Mesenchymal stem cell (in vitro differentiated cells and primary cell): ENCODE measurements around the gene PRKAG1.

Experiments used
- DNase-seq: peaks from one replicate; pipeline ENCODE4 v3.0.0-alpha.2; 2013
- H2AFZ ChIP-seq: one replicate; pipeline ENCODE4 v1.6.1; 2013; ENCODE audit warnings: low read depth, mild to moderate bottlenecking, control low read depth, inconsistent platforms, low read length, moderate library complexity
- H2AK5ac ChIP-seq: 2 replicates; pipeline ENCODE4 v1.6.1; 2013; ENCODE audit warnings: low read length, moderate library complexity, mild to moderate bottlenecking, inconsistent platforms; ENCODE audit not compliant: severe bottlenecking
- H2BK120ac ChIP-seq: one replicate; pipeline ENCODE4 v1.6.1; 2013; ENCODE audit warnings: low read depth, mild to moderate bottlenecking, inconsistent platforms, low read length, moderate library complexity
- H2BK12ac ChIP-seq, 2 experiments: one replicate each; pipeline ENCODE4 v1.6.1; 2013; ENCODE audit warnings: inconsistent platforms in 2 of 2, low read length in 2 of 2, mild to moderate bottlenecking in 2 of 2, moderate library complexity in 2 of 2, control low read depth in 1 of 2
- H2BK15ac ChIP-seq: one replicate; pipeline ENCODE4 v1.6.1; 2013; ENCODE audit warnings: mild to moderate bottlenecking, low read depth, inconsistent platforms; ENCODE audit not compliant: poor library complexity, severe bottlenecking
- H2BK5ac ChIP-seq: 2 replicates; pipeline ENCODE4 v1.6.1; 2013; ENCODE audit warnings: low read depth, mild to moderate bottlenecking, low read length, control low read depth, inconsistent platforms; ENCODE audit not compliant: poor library complexity, severe bottlenecking
- H3K14ac ChIP-seq, 2 experiments: one replicate each; pipeline ENCODE4 v1.6.1; 2013; ENCODE audit warnings: inconsistent platforms in 2 of 2, low read length in 2 of 2, control low read depth in 1 of 2, mild to moderate bottlenecking in 1 of 2, moderate library complexity in 1 of 2
- H3K18ac ChIP-seq, 2 experiments: one replicate each; pipeline ENCODE4 v1.6.1; 2013; ENCODE audit warnings: inconsistent platforms in 2 of 2, low read length in 2 of 2, control low read depth in 1 of 2, low read depth in 1 of 2, mild to moderate bottlenecking in 1 of 2
- H3K23ac ChIP-seq, 2 experiments: one replicate each; pipeline ENCODE4 v1.6.1; 2013; ENCODE audit warnings: inconsistent platforms in 2 of 2, low read length in 2 of 2, mild to moderate bottlenecking in 2 of 2, moderate library complexity in 2 of 2, control low read depth in 1 of 2
- H3K27ac ChIP-seq: 2 replicates; pipeline ENCODE4 v1.5.1; 2013; ENCODE audit warnings: mild to moderate bottlenecking, moderate library complexity, low read length, control low read depth, inconsistent platforms; ENCODE audit not compliant: poor library complexity, severe bottlenecking
- H3K27me3 ChIP-seq, 2 experiments: 2 replicates each; pipeline versions ENCODE4 v1.6.1 to v1.7.0; 2013; ENCODE audit warnings: low read length in 2 of 2, mild to moderate bottlenecking in 2 of 2, moderate library complexity in 2 of 2, control low read depth in 1 of 2, inconsistent platforms in 1 of 2; ENCODE audit not compliant: control insufficient read depth in 1 of 2, insufficient read depth in 1 of 2
- H3K36me3 ChIP-seq, 2 experiments: 2 replicates each; pipeline versions ENCODE4 v1.6.1 to v1.7.0; 2013; ENCODE audit warnings: low read length in 2 of 2, control low read depth in 1 of 2, inconsistent platforms in 1 of 2, low read depth in 1 of 2, mild to moderate bottlenecking in 1 of 2; ENCODE audit not compliant: insufficient read depth in 2 of 2, control insufficient read depth in 1 of 2
- H3K4ac ChIP-seq, 2 experiments: one replicate each; pipeline ENCODE4 v1.6.1; 2013; ENCODE audit warnings: inconsistent platforms in 2 of 2, low read length in 2 of 2, mild to moderate bottlenecking in 2 of 2, moderate library complexity in 2 of 2, control low read depth in 1 of 2, low read depth in 1 of 2
- H3K4me1 ChIP-seq: 2 replicates; pipeline ENCODE4 v1.6.1; 2013; ENCODE audit warnings: low read depth, low read length, control low read depth; ENCODE audit not compliant: control insufficient read depth, insufficient read depth
- H3K4me2 ChIP-seq: 2 replicates; pipeline ENCODE4 v1.6.1; 2013; ENCODE audit warnings: low read length, mild to moderate bottlenecking, inconsistent platforms; ENCODE audit not compliant: poor library complexity, severe bottlenecking
- H3K4me3 ChIP-seq, 2 experiments: 2 replicates each; pipeline versions ENCODE4 v1.5.1 to v1.7.0; 2013; ENCODE audit warnings: low read length in 2 of 2, mild to moderate bottlenecking in 2 of 2, control low read depth in 1 of 2, low read depth in 1 of 2; ENCODE audit not compliant: insufficient read depth in 1 of 2
- H3K79me1 ChIP-seq: replicated peaks from 2 replicates; pipeline ENCODE4 v1.6.1; 2013; ENCODE audit warnings: mild to moderate bottlenecking, control low read depth, low read length, inconsistent platforms; ENCODE audit not compliant: poor library complexity, severe bottlenecking
- H3K9ac ChIP-seq: 2 replicates; pipeline ENCODE4 v1.7.0; 2013; ENCODE audit warnings: mild to moderate bottlenecking, low read length, moderate library complexity
- H3K9me3 ChIP-seq: 2 replicates; pipeline ENCODE4 v1.7.0; 2013; ENCODE audit warnings: mild to moderate bottlenecking, low read length; ENCODE audit not compliant: control insufficient read depth
- H4K8ac ChIP-seq: one replicate; pipeline ENCODE4 v1.6.1; 2013; ENCODE audit warnings: inconsistent platforms, mild to moderate bottlenecking, low read length, moderate library complexity
- H4K91ac ChIP-seq: one replicate; pipeline ENCODE4 v1.6.1; 2013; ENCODE audit warnings: mild to moderate bottlenecking, low read length, inconsistent platforms
- WGBS: methylation state at CpG from one replicate; pipeline ENCODE4 v1.1.7; 2013; ENCODE audit warnings: mixed read lengths; 5-methylcytosine and 5-hydroxymethylcytosine counted together

PRKAG1 gene

GRCh38 chr12:48972213-48972951 lies 46.2 kb downstream of the PRKAG1 start:
- no peak overlapping the region for H3K4ac ChIP-seq
- no peak overlapping the region for H4K91ac ChIP-seq
- no peak overlapping the region for H2BK120ac ChIP-seq
- H3K27ac ChIP-seq, result no peak overlapping the region
- H2BK12ac ChIP-seq, result no peak overlapping the region
- peaks cover 96 to 99% of the 10 kb centered on the region in 2 experiments for H3K27me3 ChIP-seq
- no peak overlapping the region for H3K4me2 ChIP-seq
- no peak overlapping the region for H2BK5ac ChIP-seq
- WGBS, result 34% methylated on average over 23 of the region's 23 CpGs
- H3K4me3 ChIP-seq, result no peak overlapping the region
- H3K18ac ChIP-seq, result no peak overlapping the region
- H3K23ac ChIP-seq, result no peak overlapping the region
- H2AK5ac ChIP-seq, result no peak overlapping the region
- no peaks in the 10 kb centered on the region for H3K36me3 ChIP-seq
- no peak overlapping the region for H4K8ac ChIP-seq
- DNase-seq, result peak; percentile 58
- H2BK15ac ChIP-seq, result peak overlapping the region; percentile 34
- no peaks in the 10 kb centered on the region for H3K79me1 ChIP-seq
- H3K9me3 ChIP-seq, result no peaks in the 10 kb centered on the region
- peak overlapping the region in 1 of 2 experiments; percentile 41 for H3K14ac ChIP-seq
- H3K9ac ChIP-seq, result no peak overlapping the region
- peak overlapping the region; percentile 32 for H2AFZ ChIP-seq
- peaks cover 38% of the 10 kb centered on the region for H3K4me1 ChIP-seq

DNA sequence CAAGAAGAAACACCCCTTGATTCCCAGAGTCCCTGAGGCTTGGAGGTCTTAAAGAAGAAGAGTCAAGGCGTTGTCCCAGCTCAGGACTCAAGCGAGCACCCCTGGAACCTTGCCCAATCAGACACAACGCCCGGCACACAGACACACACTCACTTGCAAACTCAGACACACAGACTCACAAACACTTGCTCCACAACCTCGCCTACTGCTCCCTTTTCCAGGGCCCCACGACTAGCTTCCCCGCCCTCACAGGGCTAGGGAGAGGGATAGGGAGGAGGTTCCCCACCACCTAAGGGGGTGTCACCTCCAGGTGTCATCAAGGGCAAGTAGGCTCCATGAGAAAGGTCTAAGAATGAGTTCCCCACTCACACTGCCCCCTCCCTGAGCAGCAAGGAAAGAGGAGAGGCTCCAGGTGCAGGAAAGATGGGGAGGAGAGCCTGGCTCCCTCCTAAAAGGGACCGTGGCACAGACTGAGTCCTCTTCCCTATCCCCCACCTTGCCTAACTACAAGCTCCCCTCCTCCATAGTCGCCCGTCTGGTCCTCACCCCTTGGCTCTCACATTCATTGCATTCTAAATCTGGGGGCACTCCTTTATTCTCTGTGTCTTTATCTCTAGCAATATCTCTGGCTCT lies 47.8 kb downstream of the PRKAG1 start:
- no peak overlapping the region for H3K27ac ChIP-seq
- H4K8ac ChIP-seq, result no peak overlapping the region
- peak overlapping the region in 1 of 2 experiments; percentile 65 for H3K4me3 ChIP-seq
- H2BK15ac ChIP-seq, result no peak overlapping the region
- H3K79me1 ChIP-seq, result no peaks in the 10 kb centered on the region
- H2AFZ ChIP-seq, result no peak overlapping the region
- WGBS, result 11% methylated on average over 7 of the region's 10 CpGs
- no peak for DNase-seq
- H3K4me1 ChIP-seq, result peaks cover 38% of the 10 kb centered on the region
- no peak overlapping the region for H3K9ac ChIP-seq
- no peaks in the 10 kb centered on the region for H3K9me3 ChIP-seq
- H2AK5ac ChIP-seq, result no peak overlapping the region
- no peak overlapping the region for H2BK5ac ChIP-seq
- H3K23ac ChIP-seq, result no peak overlapping the region
- H2BK120ac ChIP-seq, result no peak overlapping the region
- no peak overlapping the region for H4K91ac ChIP-seq
- H3K4me2 ChIP-seq, result peak overlapping the region; percentile 50
- H3K27me3 ChIP-seq, result peaks cover 91 to 93% of the 10 kb centered on the region in 2 experiments
- H3K4ac ChIP-seq, result no peak overlapping the region
- no peak overlapping the region for H3K18ac ChIP-seq
- no peak overlapping the region for H2BK12ac ChIP-seq
- H3K36me3 ChIP-seq, result no peaks in the 10 kb centered on the region
- H3K14ac ChIP-seq, result no peak overlapping the region

- Histone ChIP-seq H2BK12ac (peak overlapping the region in 1 of 2 experiments; percentile 23), H3K4me2 (peak overlapping the region; percentile 51), H3K4ac (no peak overlapping the region), H2AFZ (no peak overlapping the region), H2BK15ac (no peak overlapping the region), H3K79me1 (no peaks in the 10 kb centered on the region), H4K91ac (no peak overlapping the region), H3K14ac (peak overlapping the region in 1 of 2 experiments; percentile 75), H3K36me3 (no peaks in the 10 kb centered on the region), H3K4me1 (peaks cover 38% of the 10 kb centered on the region), H3K27ac (no peak overlapping the region), H2BK5ac (no peak overlapping the region), H3K9me3 (no peaks in the 10 kb centered on the region), H3K4me3 (peak overlapping the region; percentile 24 to 41), H3K23ac (peak overlapping the region in 1 of 2 experiments; percentile 23), H3K18ac (no peak overlapping the region), H3K9ac (no peak overlapping the region), H3K27me3 (peaks cover 89 to 91% of the 10 kb centered on the region in 2 experiments), H2BK120ac (no peak overlapping the region), H2AK5ac (no peak overlapping the region), H4K8ac (peak overlapping the region; percentile 72)
- 6% methylated on average over 73 of the region's 77 CpGs for WGBS
- peak; percentile 39 for DNase-seq
These were observed 48.5 kb downstream of the PRKAG1 start for GRCh38 chr12:48969833-48970701.
